Uterus (tissue), 4 donors: ENCODE measurements around the gene FGFBP1. TPM values are rescaled to one million over a fixed set of nuclear protein-coding genes. Genes with fewer than 3 reads are reported as not detected.

Source experiments
- DNase-seq, 2 donors: peaks; one replicate each; pipeline ENCODE4 v3.0.0-alpha.2; 2019 to 2020
- H3K27ac ChIP-seq, 2 donors: fragments of 200-600 bp; sonication (generic); 1 replicate in 1 of 2; 2 replicates in 1 of 2; pipeline ENCODE4 v1.5.1; 2016 to 2018
- H3K27me3 ChIP-seq, 2 donors: fragments of 200-600 bp; sonication (generic); one replicate each; pipeline ENCODE4 v1.5.1; 2018 to 2019; ENCODE audit warnings: control low read depth in 1 of 2
- H3K36me3 ChIP-seq, 2 donors: fragments of 200-600 bp; sonication (generic); one replicate each; pipeline ENCODE4 v1.5.1; 2019; ENCODE audit warnings: control low read depth in 1 of 2
- H3K4me1 ChIP-seq, 2 donors: fragments of 200-600 bp; sonication (generic); one replicate each; pipeline ENCODE4 v1.5.1; 2018 to 2019; ENCODE audit warnings: control low read depth in 1 of 2
- H3K4me3 ChIP-seq, 2 donors: fragments of 200-600 bp; sonication (generic); 1 replicate in 1 of 2; 2 replicates in 1 of 2; pipeline ENCODE4 v1.5.1; 2018 to 2019; ENCODE audit warnings: mild to moderate bottlenecking in 1 of 2
- H3K9me3 ChIP-seq, 2 donors: fragments of 200-600 bp; sonication (generic); one replicate each; pipeline ENCODE4 v1.5.1; 2019; ENCODE audit warnings: control low read depth in 1 of 2
- POLR2A ChIP-seq, 2 donors: fragments of 450-650 bp; IDR thresholded peaks; one replicate each; pipeline ENCODE4 v1.6.1; 2016; ENCODE audit warnings: antibody characterized with exemption in 2 of 2, mild to moderate bottlenecking in 1 of 2, moderate library complexity in 1 of 2
- intact Hi-C: fragments of 100-400 bp; cut with DNase I; formaldehyde crosslinking; loops from one replicate; pipeline ENCODE4 v1.15.1; 2023; ENCODE audit warnings: low total_unique reads
- total RNA-seq, 4 donors: library from RNA; depleted of rRNA in 3 of 4; stranded (reverse); fragments of >200 nt in 3 of 4; gene quantifications; one replicate each; pipeline versions ENCODE4 v1.1.0 to v1.2.4, GENCODE V29; 2014 to 2023
- TF ChIP-seq, protein P1 (sequence below), 4 experiments: fragments of 200-600 bp in 2 of 4; fragments of 450-650 bp in 2 of 4; sonication (generic) in 2 of 4; IDR thresholded peaks; one replicate each; pipeline ENCODE4 v1.5.1; 2016 to 2019; ENCODE audit warnings: antibody characterized with exemption in 4 of 4, mild to moderate bottlenecking in 2 of 4, moderate library complexity in 1 of 4
- donor health status: DM: yes; HTN: yes; CAD: no.

Gene FGFBP1
- total RNA-seq, 4 donors from 2014 or later, result not detected

DNA sequence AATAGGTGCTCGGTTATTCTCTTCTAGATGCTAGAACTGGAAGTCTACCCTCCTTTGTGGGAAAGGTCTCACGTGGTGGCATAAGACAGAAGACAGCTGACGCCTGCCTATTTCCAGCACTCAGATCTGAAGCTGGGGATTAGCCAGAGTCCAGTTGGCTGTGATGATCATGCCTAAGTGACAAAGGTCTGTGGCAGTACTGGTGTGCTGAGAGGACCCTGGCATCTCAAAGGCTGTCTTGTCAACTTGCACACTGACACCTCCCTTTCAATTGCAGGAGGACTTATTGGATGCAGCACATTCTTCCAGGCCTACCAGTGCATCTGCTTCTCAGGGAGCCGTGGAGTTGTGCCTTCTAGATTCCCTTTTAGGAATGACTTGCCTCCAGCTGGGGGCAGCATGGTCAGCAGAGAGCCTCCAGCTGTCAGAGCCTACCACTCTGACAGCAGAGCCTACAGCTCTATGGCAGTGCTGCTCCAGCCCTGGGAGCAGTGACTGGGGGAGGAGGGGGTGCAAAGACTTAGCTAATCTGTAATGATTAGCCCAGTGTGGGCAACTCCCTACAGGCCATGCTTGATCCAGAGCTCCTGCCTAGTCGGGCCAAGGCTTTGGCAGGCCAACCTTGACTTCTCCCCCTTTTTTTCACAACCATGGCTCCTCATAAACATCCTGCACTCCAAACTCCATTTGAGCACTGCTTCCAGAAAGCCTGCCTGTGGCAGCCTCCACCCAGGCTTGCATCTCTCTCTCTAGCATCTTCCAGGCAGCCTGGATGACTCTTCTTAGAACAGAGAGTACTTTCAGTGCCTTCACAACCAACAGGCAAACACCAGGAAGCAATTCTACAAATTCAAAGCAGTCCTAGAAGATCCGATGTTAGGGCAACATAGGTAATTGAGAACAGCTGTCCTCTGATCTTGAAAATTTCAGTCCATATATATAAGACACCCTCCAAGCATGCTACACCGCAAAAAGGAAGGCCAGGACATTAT is 38.2 kb upstream of the FGFBP1 start:
- Histone ChIP-seq H3K27me3 (no peaks in the 10 kb centered on the region), H3K9me3 (no peaks in the 10 kb centered on the region), H3K27ac (no peak overlapping the region), H3K4me1 (no peaks in the 10 kb centered on the region), H3K4me3 (no peak overlapping the region), H3K36me3 (no peaks in the 10 kb centered on the region)
- no peak for TF ChIP-seq POLR2A (IDR thresholded peaks at IDR 0.05)
- TF ChIP-seq, protein P1, sequence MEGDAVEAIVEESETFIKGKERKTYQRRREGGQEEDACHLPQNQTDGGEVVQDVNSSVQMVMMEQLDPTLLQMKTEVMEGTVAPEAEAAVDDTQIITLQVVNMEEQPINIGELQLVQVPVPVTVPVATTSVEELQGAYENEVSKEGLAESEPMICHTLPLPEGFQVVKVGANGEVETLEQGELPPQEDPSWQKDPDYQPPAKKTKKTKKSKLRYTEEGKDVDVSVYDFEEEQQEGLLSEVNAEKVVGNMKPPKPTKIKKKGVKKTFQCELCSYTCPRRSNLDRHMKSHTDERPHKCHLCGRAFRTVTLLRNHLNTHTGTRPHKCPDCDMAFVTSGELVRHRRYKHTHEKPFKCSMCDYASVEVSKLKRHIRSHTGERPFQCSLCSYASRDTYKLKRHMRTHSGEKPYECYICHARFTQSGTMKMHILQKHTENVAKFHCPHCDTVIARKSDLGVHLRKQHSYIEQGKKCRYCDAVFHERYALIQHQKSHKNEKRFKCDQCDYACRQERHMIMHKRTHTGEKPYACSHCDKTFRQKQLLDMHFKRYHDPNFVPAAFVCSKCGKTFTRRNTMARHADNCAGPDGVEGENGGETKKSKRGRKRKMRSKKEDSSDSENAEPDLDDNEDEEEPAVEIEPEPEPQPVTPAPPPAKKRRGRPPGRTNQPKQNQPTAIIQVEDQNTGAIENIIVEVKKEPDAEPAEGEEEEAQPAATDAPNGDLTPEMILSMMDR (IDR thresholded peaks at IDR 0.05), result no peak
- no peak for DNase-seq
- intact Hi-C loops, result no loop called here

DNA sequence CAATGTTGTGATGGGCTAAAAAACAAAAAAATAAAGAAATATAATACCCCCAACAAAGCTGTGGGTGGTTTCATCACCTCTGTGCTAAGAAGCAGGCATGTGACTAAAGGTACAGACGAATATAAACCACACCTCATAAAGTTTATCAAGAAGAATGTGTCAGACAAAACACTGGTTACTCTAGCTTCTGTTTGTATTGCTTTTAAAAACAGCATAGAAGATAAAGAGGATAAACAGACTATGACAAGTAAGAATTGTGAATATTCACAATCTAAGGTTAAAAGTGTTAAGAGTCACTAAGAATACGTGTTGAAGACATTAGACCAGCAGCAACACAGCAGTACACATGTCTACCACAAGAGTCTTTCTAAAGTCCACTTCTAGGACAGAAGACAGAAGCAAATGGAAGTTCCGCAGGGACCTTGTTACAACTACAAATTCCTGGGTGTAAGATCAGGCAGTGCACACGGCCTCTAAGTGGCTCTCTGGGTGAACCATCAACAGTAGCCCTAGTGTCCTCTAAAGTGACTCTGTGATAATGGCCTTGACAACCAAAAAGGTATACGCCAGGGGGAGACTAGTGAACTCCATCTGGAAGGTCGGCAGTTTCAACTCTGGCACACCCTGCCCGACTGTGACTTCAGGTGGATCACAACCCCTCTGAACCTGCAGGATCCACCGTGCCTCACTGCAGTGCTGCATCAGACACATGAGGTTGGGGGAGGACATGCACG is 32.7 kb upstream of the FGFBP1 start:
- Histone ChIP-seq H3K9me3 (no peaks in the 10 kb centered on the region), H3K36me3 (no peaks in the 10 kb centered on the region), H3K4me3 (no peak overlapping the region), H3K4me1 (no peaks in the 10 kb centered on the region), H3K27me3 (no peaks in the 10 kb centered on the region), H3K27ac (no peak overlapping the region)
- DNase-seq, result no peak
- TF ChIP-seq, protein P1 (IDR thresholded peaks at IDR 0.05), result no peak
- TF ChIP-seq POLR2A (IDR thresholded peaks at IDR 0.05), result no peak
- intact Hi-C loops, result no loop called here

DNA sequence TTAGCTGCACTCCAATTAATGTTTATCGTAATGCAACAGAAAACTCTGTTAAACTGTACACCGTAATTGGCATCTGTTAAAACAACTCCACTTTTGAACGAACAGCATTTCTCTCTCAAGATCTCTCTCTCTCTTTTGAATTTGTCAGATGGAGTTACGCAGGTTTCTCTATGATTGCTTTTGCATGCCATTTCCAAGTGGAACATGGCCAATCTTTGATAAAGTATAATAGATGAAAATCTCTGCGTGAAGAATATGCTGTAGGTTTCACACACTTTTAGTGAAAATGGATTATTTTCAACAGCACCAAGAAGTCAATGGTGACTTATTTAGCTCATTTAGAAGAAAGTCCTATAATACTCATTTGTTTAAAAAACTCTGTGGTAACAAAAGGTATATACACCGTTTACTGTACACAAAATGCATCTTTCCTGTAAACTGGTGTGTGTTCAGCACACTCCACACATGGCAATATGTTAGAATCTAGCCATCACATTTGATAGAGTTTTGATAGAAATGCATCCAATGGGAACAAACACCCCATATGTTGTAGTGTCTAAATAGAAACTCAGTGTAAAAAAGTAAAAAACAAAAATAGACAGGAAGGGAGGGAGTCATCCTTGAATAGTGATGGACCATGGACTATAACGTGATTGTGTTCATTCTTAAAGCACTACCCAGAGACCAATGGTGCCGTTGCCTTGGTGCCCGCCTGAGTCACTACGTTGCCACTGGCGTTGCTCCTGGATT is 30.2 kb upstream of the FGFBP1 start:
- TF ChIP-seq, protein P1 (IDR thresholded peaks at IDR 0.05), result no peak
- TF ChIP-seq POLR2A (IDR thresholded peaks at IDR 0.05), result no peak

DNA sequence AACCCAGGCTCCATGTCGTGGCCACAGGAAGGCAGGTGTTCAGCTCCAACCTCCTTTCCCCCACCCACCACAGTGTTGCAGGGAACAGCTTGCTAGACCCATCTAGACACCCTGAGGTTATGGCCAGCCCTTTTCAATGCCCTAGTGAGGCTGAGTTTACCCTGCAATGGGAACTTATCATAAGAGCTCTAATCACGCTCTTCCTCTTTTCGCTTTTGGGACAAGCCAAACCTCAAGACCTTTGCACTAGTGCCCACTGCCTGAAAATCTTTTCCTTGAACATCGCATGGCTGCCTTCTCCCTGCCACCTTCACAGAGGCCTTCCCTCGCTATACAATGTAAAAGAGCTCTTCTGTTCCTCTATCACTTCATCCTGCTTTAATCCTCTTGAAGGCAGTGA is 26.8 kb upstream of the FGFBP1 start:
- no peak for DNase-seq
- no peaks in the 10 kb centered on the region for H3K9me3 ChIP-seq
- no peaks in the 10 kb centered on the region for H3K27me3 ChIP-seq
- H3K4me1 ChIP-seq, result no peaks in the 10 kb centered on the region
- no peaks in the 10 kb centered on the region for H3K36me3 ChIP-seq
- H3K4me3 ChIP-seq, result no peak overlapping the region
- no peak overlapping the region for H3K27ac ChIP-seq
- intact Hi-C loops, result no loop called here
- TF ChIP-seq, protein P1 (IDR thresholded peaks at IDR 0.05), result no peak
- TF ChIP-seq POLR2A (IDR thresholded peaks at IDR 0.05), result no peak

More for the DNA sequence above, 30.2 kb upstream of the FGFBP1 start:
- no peak for DNase-seq
- no peak overlapping the region for H3K4me3 ChIP-seq
- H3K27me3 ChIP-seq, result no peaks in the 10 kb centered on the region
- H3K36me3 ChIP-seq, result no peaks in the 10 kb centered on the region
- no peaks in the 10 kb centered on the region for H3K9me3 ChIP-seq
- intact Hi-C loops, result no loop called here
- H3K4me1 ChIP-seq, result no peaks in the 10 kb centered on the region
- H3K27ac ChIP-seq, result no peak overlapping the region
